GM19438 (cell line): ENCODE results near the gene EXOC7.

Experiments
- ATAC-seq: cut with Tn5 transposase; IDR thresholded peaks from one replicate; pipeline ENCODE4 v1.9.1; 2021; ENCODE audit warnings: low read depth; ENCODE audit not compliant: unreplicated experiment

Gene EXOC7

GRCh38 chr17:76122431-76123190 is 19.0 kb upstream of the EXOC7 start:
- no peak for ATAC-seq

- no peak for ATAC-seq
These were observed 18.4 kb upstream of the EXOC7 start for GRCh38 chr17:76121932-76122430.

- ATAC-seq, result no peak
These were observed 17.0 kb upstream of the EXOC7 start for GRCh38 chr17:76120658-76121008.

GRCh38 chr17:76119409-76120371 is 16.1 kb upstream of the EXOC7 start:
- ATAC-seq, result no peak

- no peak for ATAC-seq
These were observed 11.7 kb upstream of the EXOC7 start for GRCh38 chr17:76115138-76115754.

GRCh38 chr17:76111956-76112355 is 8.4 kb upstream of the EXOC7 start:
- ATAC-seq, result no peak

- no peak for ATAC-seq
These were observed 3.9 kb upstream of the EXOC7 start for GRCh38 chr17:76107509-76107908.

- no peak for ATAC-seq
These were observed 3.1 kb upstream of the EXOC7 start for GRCh38 chr17:76106703-76107102.

GRCh38 chr17:76104896-76105231 is 1.3 kb upstream of the EXOC7 start:
- ATAC-seq, result no peak

GRCh38 chr17:76104140-76104895 is 731 bp upstream of the EXOC7 start:
- no peak for ATAC-seq

GRCh38 chr17:76102944-76103273 is 678 bp downstream of the EXOC7 start:
- ATAC-seq, result no peak

- ATAC-seq, result no peak
These were observed 5.8 kb downstream of the EXOC7 start for GRCh38 chr17:76097716-76098295.

GRCh38 chr17:76095943-76096342 is 7.6 kb downstream of the EXOC7 start:
- no peak for ATAC-seq

- ATAC-seq, result no peak
These were observed 9.5 kb downstream of the EXOC7 start for GRCh38 chr17:76094046-76094445.

- ATAC-seq, result no peak
These were observed 10.8 kb downstream of the EXOC7 start for GRCh38 chr17:76092526-76093413.

GRCh38 chr17:76091526-76092286 is 11.9 kb downstream of the EXOC7 start:
- ATAC-seq, result no peak

- ATAC-seq, result no peak
These were observed 13.0 kb downstream of the EXOC7 start for GRCh38 chr17:76090517-76091129.
